ENCODE results near the gene RSPH1.

- TF ChIP-seq CTCF (IDR thresholded peaks at IDR 0.05; ENCODE audit: low read depth, low read length, poor library complexity, severe bottlenecking) (no peak), EZH2phosphoT487 (IDR thresholded peaks at IDR 0.05; ENCODE audit: borderline replicate concordance, low read length) (no peak)
Observed at GRCh38 chr21:42438316-42439205, 57.5 kb downstream of the RSPH1 start.
